Liver (tissue), 5 donors: ENCODE results near the gene MAP1LC3C. TPM values are rescaled to one million over a fixed set of nuclear protein-coding genes. Genes with fewer than 3 reads are reported as not detected.

Experiments used
- EGR1 ChIP-seq, 2 donors: IDR thresholded peaks; 2 replicates each; pipeline ENCODE4 v1.6.1; 2016 to 2018; ENCODE audit warnings: antibody characterized with exemption in 2 of 2, low read depth in 2 of 2
- FOXA1 ChIP-seq: IDR thresholded peaks from 2 replicates; pipeline ENCODE4 v1.6.1; 2016; ENCODE audit warnings: antibody characterized with exemption
- GABPA ChIP-seq, 2 donors: IDR thresholded peaks in 1 of 2; conservative IDR thresholded peaks in 1 of 2; 2 replicates each; pipeline ENCODE4 v1.6.1; 2016; ENCODE audit warnings: antibody characterized with exemption in 2 of 2, mild to moderate bottlenecking in 1 of 2, moderate library complexity in 1 of 2
- RXRA ChIP-seq, 2 donors: IDR thresholded peaks; 2 replicates each; pipeline ENCODE4 v1.6.1; 2017 to 2018; ENCODE audit warnings: antibody characterized with exemption in 2 of 2, mild to moderate bottlenecking in 1 of 2
- YY1 ChIP-seq: IDR thresholded peaks from 2 replicates; pipeline ENCODE4 v1.6.1; 2016; ENCODE audit warnings: antibody characterized with exemption, mild to moderate bottlenecking
- ZBTB33 ChIP-seq: IDR thresholded peaks from 2 replicates; pipeline ENCODE4 v1.6.1; 2016; ENCODE audit warnings: antibody characterized with exemption
- polyA plus RNA-seq, 2 donors: library from polyadenylated mRNA; stranded (reverse) in 1 of 2; unstranded in 1 of 2; fragments of 200-250 nt in 1 of 2; fragments of >200 nt in 1 of 2; fragmentation: Nextera tagmentation in 1 of 2; extraction: Ambion mirVana in 1 of 2; gene quantifications; one replicate each; pipeline versions ENCODE4 v1.2.1 to v1.2.3, GENCODE V29; 2013 to 2015
- total RNA-seq, 2 donors: library from RNA; depleted of rRNA; stranded (reverse); fragments of >200 nt; gene quantifications; one replicate each; pipeline ENCODE4 v1.2.3, GENCODE V29; 2014
- donor health status: healthy.
- donor health status: healthy.
- donor health status: healthy.

Gene MAP1LC3C
- total and polyA plus RNA-seq, 4 donors = not detected

- TF ChIP-seq ZBTB33 (no peak), YY1 (no peak), RXRA (IDR thresholded peaks at IDR 0.05) (no peak), GABPA (IDR thresholded peaks at IDR 0.05 in 1 of 2, conservative IDR thresholded peaks at IDR 0.05 in 1 of 2) (no peak), FOXA1 (no peak), EGR1 (IDR thresholded peaks at IDR 0.05; ENCODE audit: low read depth in 2 of 2) (no peak)
These were observed 51.5 kb downstream of the MAP1LC3C start (continued) for GRCh38 chr1:241947354-241947753.

Other genes starting within 250 kb of the MAP1LC3C start
- gene EXO1, start 150.9 kb downstream of the MAP1LC3C start, total RNA-seq = 10 to 100 TPM in 1 of 2 donors, under 1 TPM in 1; 0.25 to 16.2 TPM
- under 1 TPM; 0.44 to 0.51 TPM for gene EXO1, start 150.9 kb downstream of the MAP1LC3C start, polyA plus RNA-seq
- not detected for gene BECN2, start 41.3 kb downstream of the MAP1LC3C start, total RNA-seq
- gene BECN2, start 41.3 kb downstream of the MAP1LC3C start, polyA plus RNA-seq = not detected